ENCODE measurements around the gene FAM83G. TPM values are rescaled to one million over a fixed set of nuclear protein-coding genes. Genes with fewer than 3 reads are reported as not detected.

Gene FAM83G
- total RNA-seq, 1 experiment from 2014 or later, result 38.7 TPM

DNA sequence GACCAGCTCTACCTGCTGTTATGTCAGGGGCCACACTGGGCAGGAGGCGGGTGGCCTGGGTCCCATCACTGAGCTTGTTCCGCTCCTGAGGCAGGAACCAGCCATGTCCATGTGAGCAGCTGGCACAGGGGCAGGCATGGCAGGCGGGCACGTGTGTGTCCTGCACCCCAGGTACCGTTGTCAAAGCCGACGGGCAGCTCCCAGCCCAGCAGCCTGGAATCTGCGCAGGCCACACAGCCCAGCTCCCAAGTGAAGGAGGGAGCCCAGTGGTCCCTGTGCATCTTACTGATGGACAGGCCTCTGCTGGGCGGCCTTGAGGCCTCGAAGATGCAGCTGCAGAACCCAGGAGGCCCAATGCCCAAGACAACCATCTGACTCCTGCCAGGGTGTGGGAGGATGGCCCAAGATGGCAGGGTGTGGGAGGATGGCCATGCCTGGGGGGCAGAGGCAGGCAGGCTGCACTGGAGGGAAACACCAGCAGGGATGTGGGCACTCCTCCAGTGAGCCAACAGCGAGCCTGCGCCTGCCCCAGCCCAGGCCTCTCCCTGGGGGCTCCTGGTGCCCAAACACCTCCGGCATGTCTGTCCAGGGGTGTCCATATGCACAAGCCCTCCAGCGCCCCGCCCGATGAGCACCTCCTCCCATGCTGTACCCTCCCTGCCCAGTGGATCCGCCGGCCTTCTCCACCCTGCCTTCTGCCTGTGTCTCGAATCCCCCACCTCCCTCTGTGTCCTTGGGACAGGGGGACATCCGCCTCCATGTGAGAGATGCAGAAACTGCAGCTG lies 12.8 kb downstream of the FAM83G start:
- WGBS (ENCODE audit: extremely low coverage, insufficient read length, low lambda C conversion rate), result no CpG with 5 or more reads among the region's 20 CpGs
- Histone ChIP-seq H3T11ph (ENCODE audit: low read length) (no peak overlapping the region), H3K4me1 (ENCODE audit: insufficient read depth, low read length) (no peaks in the 10 kb centered on the region), H3K23ac (ENCODE audit: insufficient read length, low read depth, low read length) (no peak overlapping the region), H2AFZ (ENCODE audit: low read length) (no peak overlapping the region), H4K5ac (ENCODE audit: insufficient read length, low read depth, low read length) (no peak overlapping the region), H3K9me3 (ENCODE audit: control insufficient read depth, low read depth, low read length) (no peaks in the 10 kb centered on the region), H2BK15ac (ENCODE audit: low read depth, low read length) (no peak overlapping the region), H3K79me1 (ENCODE audit: insufficient read depth, low read depth, low read length, poor library complexity, severe bottlenecking) (no peaks in the 10 kb centered on the region), H3K56ac (ENCODE audit: insufficient read length, low read depth, low read length) (no peak overlapping the region), H2BK5ac (ENCODE audit: insufficient read length, low read length) (no peak overlapping the region), H3K27me3 (ENCODE audit: insufficient read depth, low read length) (no peaks in the 10 kb centered on the region), H3K18ac (ENCODE audit: insufficient read length, low read depth, low read length) (no peak overlapping the region), H2BK120ac (ENCODE audit: low read depth, low read length, poor library complexity, severe bottlenecking) (no peak overlapping the region), H4K91ac (ENCODE audit: insufficient read length, low read depth, low read length) (no peak overlapping the region), H2BK20ac (ENCODE audit: low read depth, low read length, poor library complexity, severe bottlenecking) (no peak overlapping the region), H3K23me2 (ENCODE audit: insufficient read length, low read depth, low read length, poor library complexity, severe bottlenecking) (no peaks in the 10 kb centered on the region), H3K9ac (ENCODE audit: extremely low read depth, insufficient read length, low read length) (no peak overlapping the region), H2BK12ac (ENCODE audit: insufficient read length, low read depth, low read length) (no peak overlapping the region), H4K8ac (replicated peaks; ENCODE audit: insufficient read length, low read depth, low read length) (no peak overlapping the region), H2AK5ac (ENCODE audit: insufficient read length, low read length) (no peak overlapping the region), H3K4me2 (ENCODE audit: insufficient read depth, insufficient read length, low read length) (no peak overlapping the region), H3K27ac (ENCODE audit: insufficient read length, low read depth, low read length) (no peak overlapping the region), H3K4ac (ENCODE audit: low read depth, low read length) (no peak overlapping the region), H3K79me2 (ENCODE audit: insufficient read depth, low read length) (peaks cover 1% of the 10 kb centered on the region; the same call in 1 of the 2 replicates), H3K14ac (ENCODE audit: insufficient read depth, low read length) (no peak overlapping the region), H4K20me1 (ENCODE audit: control insufficient read depth, insufficient read depth, insufficient read length) (no peaks in the 10 kb centered on the region)
- DNase-seq, result no peak
- TF ChIP-seq, protein P1, sequence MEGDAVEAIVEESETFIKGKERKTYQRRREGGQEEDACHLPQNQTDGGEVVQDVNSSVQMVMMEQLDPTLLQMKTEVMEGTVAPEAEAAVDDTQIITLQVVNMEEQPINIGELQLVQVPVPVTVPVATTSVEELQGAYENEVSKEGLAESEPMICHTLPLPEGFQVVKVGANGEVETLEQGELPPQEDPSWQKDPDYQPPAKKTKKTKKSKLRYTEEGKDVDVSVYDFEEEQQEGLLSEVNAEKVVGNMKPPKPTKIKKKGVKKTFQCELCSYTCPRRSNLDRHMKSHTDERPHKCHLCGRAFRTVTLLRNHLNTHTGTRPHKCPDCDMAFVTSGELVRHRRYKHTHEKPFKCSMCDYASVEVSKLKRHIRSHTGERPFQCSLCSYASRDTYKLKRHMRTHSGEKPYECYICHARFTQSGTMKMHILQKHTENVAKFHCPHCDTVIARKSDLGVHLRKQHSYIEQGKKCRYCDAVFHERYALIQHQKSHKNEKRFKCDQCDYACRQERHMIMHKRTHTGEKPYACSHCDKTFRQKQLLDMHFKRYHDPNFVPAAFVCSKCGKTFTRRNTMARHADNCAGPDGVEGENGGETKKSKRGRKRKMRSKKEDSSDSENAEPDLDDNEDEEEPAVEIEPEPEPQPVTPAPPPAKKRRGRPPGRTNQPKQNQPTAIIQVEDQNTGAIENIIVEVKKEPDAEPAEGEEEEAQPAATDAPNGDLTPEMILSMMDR (conservative IDR thresholded peaks at IDR 0.05), result no peak
- Mint-ChIP-seq H3K27ac (no peak overlapping the region), H3K4me3 (no peak overlapping the region), H3K27me3 (ENCODE audit: low read depth) (no peaks in the 10 kb centered on the region; the same call in 1 of the 2 replicates), H3K36me3 (ENCODE audit: insufficient read depth in 1 of 3, low read depth in 3 of 3) (peaks cover 16 to 42% (median 39%) of the 10 kb centered on the region in 3 experiments), H3K4me1 (peaks cover 3 to 7% of the 10 kb centered on the region in 2 experiments; a peak in 3 of 4 replicates), H3K9me3 (peaks cover 4 to 8% of the 10 kb centered on the region in 2 experiments)
